Measurements from ENCODE around the gene C17orf113.

- TF ChIP-seq TAF1 (IDR thresholded peaks at IDR 0.05; ENCODE audit: low read depth, low read length) (no peak), POLR2A (IDR thresholded peaks at IDR 0.05; ENCODE audit: low read depth, low read length) (no peak), POLR2AphosphoS5 (IDR thresholded peaks at IDR 0.05; ENCODE audit: low read depth, low read length) (no peak), PAX5 (IDR thresholded peaks at IDR 0.05; ENCODE audit: insufficient read depth, low read length, severe bottlenecking) (no peak)
These were observed 3.5 kb upstream of the C17orf113 start for GRCh38 chr17:42053731-42054500.
